Activated CD8-positive, alpha-beta memory T cell treated with anti-CD3 and anti-CD28 coated beads for 24 hours (primary cell): Measurements from ENCODE around the gene CST3.
"Not testable (repeated sequence)": the region's sequence is repeated elsewhere in the genome, so short reads cannot be mapped to it uniquely, and the experiment has no call there.

Experiments used
- DNase-seq: peaks from one replicate; pipeline ENCODE4 v3.0.0-alpha.2; 2020

Gene CST3

DNA sequence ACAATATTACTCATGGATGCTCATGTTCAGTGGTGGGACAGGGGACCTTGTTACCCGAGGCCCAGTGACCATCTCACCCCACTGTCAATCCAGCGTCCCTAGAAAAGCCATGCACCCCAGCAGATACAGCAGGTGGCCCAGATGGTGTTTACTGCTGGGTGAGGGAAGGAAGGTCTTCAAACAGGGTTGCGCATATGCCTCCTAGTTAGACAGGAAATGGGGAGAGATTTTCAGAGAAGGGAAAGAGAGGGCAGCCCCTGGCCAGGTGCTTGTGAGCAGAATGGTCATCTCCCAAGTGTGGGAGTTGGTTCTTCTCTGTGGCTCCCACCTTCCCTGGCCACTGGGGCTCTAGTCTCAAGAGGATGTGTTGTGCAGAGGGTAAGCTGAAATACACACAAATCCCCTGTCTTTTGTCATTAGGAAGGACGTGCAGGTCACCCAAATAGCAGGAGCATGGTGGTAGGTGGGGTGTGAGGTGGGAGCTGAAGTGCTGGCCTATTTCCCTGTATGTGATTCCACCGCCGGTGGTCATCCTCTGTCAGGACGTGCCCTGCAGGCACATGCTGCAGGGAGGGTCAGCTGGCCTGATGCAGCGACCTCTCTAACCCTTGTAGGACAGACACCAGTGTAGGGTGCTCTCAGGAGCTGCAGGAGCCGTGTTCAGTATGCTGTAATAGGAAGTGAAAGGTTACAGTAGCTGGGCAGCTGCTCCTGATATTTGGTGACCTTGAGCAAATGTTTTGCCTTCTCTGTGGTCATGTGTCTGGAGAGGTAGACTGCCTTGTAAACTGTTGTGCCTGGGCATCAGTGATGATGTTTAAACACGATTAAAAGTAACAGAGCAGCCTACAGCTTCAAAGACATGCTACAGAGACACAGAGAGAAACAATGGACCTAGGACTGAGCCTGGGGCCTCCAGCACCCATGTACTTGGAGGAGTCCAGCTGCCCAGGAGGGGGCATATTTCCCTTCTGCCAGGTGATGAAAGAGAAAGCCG, 3.2 kb upstream of the CST3 start:
- DNase-seq = no peak

DNA sequence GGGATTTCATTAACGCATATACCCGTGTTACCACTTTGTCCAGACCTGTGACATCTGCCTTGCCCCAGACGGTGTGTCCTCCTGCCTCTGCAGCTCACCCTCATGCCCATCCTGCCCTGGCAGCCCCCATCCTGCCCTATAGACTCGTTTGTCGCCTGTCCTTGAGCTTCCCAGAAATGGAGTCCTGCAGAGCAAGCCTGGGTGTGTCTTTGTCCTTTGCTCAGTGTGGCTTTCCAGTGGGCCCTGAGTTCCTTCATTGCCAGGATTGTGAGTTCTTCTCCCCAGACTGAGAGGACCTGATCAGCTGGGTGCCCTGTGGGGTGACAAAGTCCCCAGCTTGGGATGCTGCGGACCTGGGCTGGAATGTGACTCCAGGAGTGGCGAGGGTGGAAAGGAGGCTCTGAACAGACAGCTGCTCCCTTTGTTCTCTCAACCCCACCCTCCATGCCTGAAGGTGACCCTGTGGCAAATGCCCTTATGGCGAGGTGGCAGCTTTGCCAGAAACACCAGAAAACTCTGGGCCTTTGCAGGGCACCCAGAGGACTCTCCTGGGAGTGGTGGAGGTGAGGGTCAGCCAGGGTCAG, 2.4 kb upstream of the CST3 start:
- DNase-seq = no peak

DNA sequence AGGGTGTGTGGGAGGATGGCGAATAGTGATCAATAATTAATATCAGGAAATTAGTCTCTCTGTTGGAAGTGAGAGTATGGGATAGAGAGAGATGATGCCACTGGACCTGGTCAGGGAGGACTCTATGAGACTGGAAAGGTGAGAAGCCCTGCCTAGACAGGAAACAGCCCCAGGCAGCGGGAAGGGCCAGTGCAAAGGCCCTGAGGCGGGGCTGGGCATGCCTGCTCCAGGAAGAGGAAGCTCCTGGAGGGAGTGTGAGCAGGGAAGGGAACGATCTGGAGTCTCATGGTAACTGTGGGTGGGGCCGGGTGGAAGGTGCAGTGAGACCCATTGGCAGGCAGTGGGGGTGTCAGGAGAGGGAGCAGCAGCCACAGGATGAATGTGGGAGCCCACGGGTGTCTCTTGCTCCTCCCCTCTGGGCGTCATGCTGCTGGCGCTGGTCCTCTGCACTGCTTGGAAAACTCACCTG, 1.8 kb upstream of the CST3 start:
- no peak for DNase-seq

DNA sequence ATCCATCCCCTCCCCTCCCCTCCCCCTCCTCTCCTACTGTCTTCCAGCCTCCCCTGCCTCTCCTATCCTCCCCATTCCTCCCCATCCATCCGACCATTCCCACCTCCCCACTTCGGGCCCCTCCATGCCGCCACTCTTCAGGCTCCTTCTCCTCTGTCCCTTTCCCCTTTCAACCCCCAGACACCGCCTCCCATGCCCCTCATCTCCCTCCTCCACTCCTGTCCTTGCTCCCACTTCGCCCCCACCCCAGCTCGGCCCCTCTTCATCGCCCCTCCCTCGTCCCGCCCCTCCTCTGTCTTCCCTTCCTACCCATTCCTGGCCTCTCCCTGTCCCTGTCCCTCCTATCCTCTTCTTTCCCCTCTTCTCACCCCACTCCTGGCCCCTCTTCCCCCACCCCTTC, 554 bp upstream of the CST3 start:
- no peak for DNase-seq

DNA sequence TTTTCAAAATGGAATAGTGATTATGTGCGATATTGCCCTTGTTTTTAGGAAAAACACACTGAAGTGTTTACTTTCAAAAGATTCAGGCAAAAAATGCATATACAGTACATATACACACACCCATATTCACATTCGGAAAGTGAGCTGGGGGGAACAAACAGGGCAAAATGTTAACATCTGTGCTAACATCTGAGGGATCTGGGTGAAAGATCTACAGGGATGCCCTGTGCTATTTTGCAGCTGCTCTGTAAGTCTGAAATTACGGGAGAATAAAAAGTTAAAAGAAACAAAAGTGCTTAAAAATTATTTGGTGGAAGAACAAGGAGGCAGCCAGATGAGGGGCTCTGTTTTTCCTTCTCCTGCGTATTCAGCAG, 860 bp downstream of the CST3 start:
- DNase-seq = no peak

DNA sequence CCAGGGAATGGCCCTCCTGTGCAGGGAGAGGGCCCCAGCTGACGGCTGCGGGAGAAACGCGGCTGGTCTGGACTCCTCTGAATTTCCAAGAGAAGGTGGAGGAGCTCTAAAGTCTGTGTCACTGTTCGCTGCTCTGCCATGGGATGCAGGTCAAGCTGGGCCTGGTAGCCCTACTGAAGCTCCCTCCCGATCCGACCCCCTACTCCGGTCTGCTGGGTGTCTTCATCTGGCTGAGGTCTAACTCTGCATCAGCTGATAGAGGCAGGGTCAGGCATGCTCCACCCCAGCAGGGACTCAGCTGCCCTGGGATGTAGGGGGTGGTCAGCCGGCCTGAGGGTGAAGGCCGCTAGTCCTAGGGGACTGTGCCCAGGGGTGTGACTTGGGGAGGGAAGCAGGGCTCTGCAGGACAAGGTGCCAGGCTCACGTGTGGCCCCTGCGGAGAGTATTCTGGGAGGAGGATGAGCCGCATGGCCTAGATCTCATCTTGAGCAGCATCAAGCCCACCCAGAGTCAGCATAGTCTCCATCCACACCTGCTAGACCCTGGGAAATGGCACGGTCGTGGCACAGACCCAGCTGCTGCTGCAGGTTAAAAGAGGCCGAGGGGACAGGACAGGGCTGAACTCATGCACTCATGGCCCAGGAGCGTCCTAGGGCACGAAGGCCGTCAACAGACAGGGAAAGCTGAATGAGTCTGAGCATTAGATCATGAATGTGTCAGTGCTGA, 1.4 kb downstream of the CST3 start:
- DNase-seq = no peak

DNA sequence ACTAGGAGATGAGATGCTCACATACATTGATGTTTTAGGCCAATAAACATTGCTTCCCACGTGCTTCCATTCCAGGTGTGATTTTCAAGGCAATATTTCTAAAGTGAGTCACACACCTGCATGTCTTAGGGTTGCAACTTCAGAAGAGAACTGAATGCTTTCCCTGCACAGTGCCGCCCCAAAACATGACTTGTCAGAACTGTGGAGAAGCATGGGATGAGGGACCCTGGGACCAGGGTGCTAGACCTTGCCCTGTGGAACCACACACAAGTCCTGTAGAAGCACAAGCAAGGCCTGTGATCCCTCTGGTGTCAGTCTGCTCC, 2.0 kb downstream of the CST3 start:
- not testable (repeated sequence) for DNase-seq

DNA sequence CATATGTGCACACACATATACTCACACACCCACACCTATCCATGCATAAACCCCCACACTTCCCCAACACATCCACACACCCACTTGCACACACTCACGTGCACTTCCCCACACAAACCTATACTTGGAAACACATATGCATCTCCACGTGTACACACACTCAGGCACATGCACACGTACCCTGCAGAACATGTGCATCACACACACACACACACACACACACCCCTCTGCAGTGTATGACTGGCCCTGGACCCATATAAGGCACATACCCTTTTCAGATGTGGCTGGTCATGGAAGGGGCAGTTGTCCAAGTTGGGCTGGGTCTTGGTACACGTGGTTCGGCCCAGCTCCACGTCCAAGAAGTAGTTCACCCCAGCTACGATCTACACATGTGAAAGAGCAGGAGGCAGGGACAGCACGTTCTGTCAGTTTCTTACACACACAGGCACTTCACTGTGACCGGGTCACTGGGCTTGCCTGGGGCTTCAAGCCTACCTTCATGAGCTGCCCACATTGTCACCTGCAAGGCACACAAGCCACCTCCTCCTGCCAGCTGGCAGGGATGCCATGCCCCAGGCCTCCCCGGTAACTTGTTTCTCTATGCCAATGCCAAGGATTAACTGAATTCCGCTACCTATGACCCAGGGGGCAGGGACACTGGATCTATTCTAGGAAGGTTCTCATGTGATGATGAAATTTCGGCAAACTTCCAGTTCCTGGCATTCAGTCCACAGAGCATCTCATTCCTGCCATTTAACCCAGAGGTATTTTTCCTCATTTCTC, 2.6 kb downstream of the CST3 start:
- DNase-seq = no peak

DNA sequence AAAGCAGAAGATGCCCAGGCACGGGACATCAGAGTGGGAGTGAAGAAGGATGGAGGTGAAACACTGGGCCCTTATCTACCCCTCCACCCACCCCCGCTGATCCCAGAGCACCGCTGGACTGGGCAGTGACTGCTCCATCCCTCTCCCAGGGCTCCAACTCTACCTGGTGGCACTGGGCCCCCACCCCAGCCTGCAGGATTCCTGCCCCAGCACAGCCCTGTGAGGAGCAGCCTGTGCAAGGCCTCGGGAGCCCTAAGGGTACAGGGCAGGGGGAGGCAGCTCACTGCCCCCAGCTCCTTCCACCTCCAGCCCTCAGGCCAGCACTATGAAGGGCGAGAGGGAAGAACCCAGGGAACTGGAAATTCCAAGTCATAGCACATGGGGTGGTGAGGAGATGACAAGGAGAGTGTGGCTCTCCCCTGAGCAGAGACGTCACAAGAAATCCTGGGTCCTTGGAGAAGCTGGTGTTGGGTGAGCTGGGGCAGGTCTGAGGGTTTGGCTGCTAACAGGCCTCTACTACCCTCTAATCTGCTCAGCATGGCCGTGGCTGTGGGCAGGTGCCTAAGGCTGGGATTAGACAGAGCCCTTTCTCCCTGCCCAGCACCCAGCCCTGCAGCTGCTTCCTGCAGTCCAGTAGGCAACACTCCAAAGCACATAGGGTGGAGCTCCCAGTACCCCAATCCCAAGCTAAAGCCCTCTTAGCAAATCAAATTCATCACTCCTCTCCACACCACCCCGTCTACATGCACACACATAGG, 3.5 kb downstream of the CST3 start:
- no peak for DNase-seq

DNA sequence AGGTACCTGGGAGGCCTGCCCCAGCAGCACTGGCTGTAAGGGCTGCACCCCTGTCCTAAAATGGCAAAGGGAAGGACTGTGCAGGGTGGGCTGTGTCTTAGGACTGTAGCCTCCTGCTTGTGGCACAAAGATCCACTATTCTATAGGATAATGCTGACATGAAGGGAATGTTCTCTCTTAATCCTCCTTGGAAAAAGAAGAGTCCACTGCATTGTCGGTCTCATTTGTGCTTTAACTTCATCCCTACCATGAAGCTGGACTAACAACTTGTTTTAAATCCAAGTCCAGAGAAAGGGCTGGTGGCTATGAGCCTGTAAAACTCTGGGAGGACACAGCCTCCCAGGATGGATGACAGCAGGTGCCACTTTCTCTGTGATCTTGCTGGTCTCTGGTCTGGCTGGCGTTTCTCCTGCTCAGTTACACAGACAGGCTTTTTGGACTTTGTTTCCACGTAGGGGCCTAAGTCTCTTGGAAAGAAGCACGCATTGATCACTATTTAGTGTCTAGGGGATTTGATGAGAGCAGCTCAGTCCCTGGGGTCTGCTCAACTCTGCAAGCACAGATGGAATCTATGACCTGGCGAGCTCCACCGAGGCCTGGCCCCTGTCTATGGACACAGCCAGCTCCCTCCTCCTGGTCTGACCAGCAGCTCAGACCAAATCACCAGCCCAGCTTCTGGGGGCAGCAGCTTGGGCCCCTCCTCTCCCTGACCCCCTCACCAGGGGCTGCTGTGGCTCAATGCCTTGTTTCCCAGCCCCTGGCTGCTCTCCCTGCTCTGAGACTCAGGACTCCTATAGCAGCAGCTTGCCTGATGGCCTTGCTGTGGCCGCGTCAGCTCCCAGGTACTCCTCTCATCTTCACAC, 4.8 kb downstream of the CST3 start:
- DNase-seq = no peak

DNA sequence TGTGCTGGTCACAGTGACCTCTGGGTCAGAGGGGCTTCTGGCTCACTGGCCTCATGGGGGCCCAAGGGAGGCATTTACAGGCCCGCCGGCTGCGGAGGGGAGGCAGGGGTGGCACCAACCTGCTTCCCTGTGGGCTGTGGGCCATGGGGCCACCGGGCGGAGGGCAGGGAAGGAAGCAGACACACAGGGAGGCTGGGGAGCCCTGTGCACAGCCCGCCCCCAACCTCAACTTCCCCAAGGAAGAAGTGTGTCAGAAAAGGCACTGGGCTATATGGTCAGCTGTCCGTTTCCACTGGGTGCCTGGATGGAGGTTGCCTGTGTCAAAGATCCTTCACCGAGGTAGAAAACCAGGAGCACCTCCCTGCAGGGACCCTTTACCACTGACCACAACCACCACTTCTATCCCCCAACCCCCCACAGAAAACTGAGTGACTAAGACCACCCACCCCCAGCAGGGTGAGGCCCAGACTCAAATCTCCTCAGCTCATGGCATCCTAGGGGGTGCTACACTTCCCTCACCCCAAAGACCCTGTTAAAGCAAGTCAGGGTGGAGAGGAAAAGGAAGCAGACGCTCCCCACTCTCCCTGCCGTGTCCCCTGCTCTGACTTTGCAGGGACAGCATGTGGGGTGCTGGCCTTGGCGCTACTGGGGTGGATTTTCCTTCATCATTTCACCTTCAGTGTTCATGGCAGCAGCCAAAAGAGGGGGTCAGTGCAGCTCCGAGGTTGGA, 5.6 kb downstream of the CST3 start:
- no peak for DNase-seq

DNA sequence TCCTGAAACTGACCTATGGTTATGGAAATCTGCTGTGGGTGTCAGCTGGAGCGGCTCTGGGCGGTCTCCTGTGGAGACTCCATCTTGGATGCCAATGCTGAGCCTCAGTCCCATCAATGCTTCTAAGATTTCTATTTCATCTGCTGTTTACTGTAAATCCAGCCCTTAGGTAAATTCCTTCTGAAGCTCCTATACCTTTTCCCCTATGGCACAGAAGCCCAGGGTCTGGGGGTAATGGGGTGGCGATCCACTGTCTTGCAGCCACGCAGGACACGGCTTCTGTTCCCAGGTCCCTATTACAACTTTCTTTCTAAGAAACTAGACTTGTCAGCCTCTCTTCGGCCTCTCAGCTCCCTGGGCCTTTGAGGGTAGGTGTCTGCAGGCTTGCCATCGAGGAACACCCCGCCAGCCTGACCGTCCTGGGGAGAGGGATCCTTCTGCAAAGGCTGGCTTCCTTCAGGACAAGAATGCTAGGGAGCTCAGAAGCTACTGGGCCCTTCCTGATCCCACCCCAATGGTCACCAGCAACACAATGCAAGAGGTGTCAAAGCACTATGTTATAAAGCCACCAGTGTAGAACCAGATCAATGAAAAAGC, 6.4 kb downstream of the CST3 start:
- DNase-seq = no peak

DNA sequence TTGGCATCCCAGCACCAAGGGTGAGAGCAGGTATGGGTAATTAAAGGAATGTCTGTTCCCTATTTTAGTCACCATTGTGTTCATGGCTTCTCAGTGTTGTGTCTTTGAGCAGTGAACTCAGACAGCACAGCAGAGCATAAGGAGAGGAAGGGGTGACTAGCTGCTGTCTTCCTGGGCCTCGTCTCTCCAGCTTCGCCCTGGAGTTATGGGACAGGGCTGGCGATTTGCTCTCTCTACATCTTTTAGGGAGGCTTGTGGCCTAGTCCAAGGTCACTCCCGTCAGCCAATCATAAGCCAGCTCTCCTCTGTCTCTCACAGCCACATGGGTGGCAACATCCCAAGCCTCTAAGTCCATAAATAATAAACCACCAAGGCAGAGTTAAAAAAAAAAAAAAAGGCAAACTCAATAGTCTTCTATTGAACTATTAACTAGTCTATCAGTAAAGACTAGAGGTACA, 7.3 kb downstream of the CST3 start:
- no peak for DNase-seq

DNA sequence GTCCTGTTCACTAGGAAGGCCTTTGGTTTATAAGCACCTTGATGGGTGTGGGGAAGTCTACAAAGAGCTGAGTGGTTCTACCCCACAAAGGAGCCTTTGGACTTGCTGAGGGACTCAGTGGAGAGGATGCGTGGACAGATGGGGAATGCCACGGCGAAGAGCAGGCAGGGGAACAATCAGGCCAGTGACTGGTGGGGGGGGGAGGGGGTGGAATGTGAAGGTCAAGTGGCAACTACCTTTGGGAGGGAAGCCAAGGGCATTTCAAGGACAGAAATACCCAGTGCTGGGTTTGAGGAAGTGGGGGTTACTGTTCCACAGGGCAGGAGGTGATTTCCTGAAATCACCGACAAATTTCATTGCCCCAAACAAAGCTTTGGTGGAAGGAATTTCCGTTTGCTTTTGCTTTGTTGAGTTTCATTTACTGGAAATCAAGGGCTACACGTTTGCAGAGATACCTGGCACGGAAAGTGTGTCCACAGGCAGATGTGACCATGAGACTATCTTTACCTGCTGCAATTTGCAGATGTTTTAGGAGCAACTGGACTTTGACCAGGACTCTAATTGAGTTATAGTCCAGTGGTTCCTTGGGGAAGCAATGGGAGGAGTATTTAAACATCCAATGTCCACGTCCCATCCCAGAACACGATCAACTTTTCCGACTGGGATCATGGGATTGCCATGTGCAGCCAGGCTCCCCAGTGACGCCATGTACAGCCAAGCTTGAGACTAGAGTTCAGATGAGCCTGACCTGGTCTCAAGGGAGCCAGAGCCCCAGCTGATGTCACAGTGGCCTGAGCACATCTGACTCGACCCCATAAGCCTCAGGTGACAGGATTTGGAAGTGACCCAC, 8.0 kb downstream of the CST3 start:
- DNase-seq = no peak

DNA sequence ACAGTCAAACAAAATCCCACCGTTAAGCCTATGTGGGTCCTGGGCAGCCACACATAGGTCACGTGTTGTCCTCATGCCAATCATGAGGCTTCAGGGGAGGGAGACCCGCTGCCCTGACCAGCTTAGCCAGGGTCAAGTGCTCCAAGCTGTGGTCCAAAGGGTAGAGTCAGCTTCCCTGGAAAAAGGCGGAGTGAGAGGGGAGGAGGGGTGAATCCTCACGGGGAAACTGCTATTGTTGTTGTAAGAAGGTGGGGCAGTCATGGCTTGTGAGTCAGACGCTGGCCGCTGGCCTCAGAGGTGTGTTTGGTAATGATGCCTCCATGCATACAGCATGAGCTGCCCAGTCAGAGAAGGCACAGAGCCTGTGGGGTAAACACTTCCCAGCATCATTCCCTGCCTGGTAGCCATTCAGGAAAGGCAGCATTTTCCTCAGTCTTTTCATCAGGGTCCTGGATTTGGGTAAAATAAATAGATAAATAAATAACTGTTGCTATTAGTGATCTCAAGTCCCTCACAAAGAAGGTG, 8.7 kb downstream of the CST3 start:
- no peak for DNase-seq

DNA sequence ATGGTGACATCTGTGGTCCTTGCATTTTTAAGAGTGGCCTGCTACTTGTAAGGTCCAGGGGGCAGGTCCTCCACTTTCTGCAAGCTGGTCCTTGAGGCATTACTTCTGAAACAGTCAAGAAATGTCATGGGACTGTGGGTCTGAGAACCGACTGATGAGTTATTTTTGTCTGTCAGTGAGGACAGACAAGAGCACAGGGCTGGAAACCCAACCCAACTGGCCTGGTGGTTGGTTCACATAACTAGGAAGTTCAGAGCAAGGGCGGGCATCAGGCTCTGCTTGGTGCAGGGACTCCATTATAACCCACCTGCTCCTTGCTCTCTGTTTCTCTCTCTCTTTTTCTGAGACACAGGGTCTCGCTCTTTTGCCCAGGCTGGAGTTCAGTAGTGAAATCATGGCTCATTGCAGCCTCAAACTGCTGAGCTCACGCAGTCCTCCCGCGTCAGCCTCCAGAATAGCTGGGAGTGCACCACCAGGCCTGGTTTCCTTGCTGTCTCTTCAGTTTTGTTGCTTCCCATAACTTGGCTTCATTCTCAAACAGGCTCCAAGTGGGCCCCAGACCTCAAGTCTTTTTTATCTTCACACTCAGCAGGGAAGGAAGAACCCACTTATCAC, 9.2 kb downstream of the CST3 start:
- DNase-seq = no peak

DNA sequence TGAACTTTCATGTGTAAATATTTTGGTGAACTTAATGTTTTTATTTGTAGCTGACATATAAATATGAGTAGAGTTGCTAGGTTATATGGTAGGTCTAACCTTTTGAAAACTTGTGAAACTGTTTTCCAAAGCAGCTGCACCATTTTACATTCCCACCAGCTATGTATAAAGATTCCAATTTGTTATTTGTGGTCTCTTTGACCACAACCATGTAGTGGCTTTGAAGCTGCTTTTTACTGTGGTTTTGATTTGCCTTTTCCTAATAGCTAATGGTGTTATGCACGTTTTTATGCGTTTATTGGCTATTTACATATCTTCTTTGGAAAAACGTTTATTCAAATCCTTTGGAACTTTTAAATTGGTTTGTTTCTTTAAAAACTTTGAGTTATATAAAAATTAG, 10.3 kb downstream of the CST3 start:
- no peak for DNase-seq

DNA sequence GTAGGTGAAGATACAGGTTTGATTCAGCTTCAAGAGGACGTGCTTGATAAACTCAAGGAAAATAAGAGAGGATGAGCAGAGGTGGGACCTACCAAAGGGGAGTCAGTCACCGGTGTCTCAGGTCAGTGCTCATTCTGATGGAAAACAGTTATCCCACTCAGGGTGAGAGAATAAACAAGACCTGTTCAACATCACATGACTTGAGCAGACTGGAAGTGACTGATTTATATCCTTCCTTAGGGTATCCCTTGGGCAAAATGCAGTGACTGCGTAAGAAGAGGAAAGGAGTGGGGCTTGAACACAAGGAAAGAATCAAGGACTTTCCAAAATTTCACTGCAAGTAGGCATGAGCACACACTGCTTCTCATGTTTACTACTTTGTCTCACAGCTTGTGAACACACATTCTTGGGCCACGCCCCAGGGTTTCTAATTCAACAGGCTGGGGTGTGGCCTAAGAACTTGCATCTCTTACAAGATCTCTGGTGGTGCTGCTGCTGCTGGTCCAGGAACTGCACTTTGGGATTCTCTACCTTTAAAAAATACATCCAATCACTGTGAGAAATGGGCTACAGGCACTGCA, 11.6 kb downstream of the CST3 start:
- DNase-seq = no peak
